Ammon's horn (tissue), 1 donor: Measurements from ENCODE around the gene F10.

Experiments
- DNase-seq: peaks from one replicate; pipeline ENCODE4 v3.0.0-alpha.2; 2016; ENCODE audit warnings: low spot score

The F10 gene

GRCh38 chr13:113138792-113139551, 16.4 kb downstream of the F10 start:
- DNase-seq, result no peak

- DNase-seq, result no peak
Measured at GRCh38 chr13:113139577-113139976, 17.0 kb downstream of the F10 start.

- no peak for DNase-seq
Measured at GRCh38 chr13:113140677-113141600, 18.3 kb downstream of the F10 start.

DNA sequence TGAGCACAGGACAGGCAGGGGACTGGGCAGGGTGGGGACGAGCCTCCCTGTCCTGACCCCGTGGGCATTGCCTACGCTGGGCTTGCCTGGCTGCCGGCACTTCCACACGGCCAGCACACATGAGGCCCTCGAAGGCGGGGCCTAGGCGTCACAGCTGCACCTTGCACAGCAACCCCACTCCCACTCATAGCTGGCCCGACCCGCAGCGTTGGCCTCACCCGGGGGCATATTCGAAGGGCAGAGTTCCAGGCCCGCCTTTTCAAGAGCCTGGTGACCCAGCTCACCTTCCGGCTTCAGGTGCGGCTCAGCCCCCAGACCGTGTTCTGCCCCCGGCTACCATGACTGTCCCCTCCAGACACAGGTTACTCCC, 19.0 kb downstream of the F10 start:
- no peak for DNase-seq

- no peak for DNase-seq
Measured at GRCh38 chr13:113142876-113143275, 20.3 kb downstream of the F10 start.

GRCh38 chr13:113143466-113144254, 21.1 kb downstream of the F10 start:
- no peak for DNase-seq

DNA sequence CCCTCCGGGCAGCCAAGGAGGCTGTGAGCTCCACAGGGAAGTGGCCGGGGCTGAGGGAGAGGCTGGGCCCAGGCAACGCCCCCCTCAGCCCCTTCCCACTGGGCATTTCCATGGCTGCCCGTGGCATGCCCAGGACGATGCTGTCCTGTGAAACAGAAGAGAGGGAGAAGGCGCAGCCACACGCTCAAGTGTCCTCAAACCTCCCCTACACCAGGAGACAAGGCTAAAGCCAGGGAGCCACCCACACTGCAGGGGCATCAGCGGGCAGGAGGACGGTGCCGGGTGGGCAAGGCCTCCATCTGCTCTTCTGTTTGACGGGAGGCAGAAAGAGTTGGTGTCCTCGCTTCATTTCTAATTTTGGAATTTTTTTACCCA, 21.6 kb downstream of the F10 start:
- no peak for DNase-seq

DNA sequence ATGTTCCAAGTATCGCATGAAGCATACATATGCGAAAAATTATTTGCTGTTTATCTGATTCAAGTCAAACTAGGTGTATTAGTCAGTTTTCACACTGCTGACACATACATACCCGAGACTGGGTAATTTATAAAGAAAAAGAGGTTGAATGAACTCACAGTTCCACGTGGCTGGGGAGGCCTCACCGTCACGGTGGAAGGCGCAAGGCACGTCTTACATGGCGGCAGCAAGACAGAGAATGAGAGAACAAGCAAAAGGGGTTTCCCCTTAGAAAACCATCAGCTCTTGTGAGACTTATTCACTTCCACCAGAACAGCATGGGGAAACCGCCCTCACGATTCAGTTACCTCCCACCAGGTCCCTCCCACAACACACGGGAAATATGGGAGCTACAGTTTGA, 22.9 kb downstream of the F10 start:
- DNase-seq, result no peak

GRCh38 chr13:113145911-113146598, 23.5 kb downstream of the F10 start:
- DNase-seq, result no peak

DNA sequence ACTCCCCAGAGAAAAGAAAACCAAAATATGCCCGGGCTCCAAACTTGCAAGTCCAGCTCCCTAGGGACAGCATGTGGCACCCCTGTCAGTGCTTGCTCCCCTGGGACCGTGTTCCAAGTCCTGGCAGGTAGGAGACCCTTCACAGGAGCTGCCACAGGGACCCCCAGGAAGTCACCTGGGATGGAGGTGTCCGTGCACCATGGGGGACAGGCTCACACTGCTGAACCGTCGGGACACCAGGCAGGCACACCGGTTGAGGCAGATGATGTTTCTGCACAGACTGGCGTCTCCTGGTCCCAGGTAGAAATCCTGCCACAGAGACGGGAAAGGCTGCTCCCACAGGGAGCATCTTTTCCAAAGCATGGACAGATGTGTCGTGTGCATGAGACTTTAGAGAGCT, 24.2 kb downstream of the F10 start:
- no peak for DNase-seq

DNA sequence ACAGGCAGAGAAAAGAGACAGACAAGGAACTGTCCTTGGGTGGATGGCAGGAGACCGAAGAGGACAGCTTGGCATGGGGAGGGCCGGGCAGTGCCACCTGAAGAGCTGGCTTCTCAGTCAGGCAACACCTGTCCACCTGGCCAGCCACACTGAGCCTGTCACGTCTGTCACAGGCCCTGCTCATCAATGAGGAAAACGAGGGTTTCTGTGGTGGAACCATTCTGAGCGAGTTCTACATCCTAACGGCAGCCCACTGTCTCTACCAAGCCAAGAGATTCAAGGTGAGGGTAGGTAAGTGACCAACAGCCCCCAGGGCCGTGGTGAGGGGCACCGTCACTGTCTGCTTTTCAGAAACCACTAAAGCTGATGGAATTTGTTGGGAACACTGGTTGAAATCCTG, 24.6 kb downstream of the F10 start:
- no peak for DNase-seq

DNA sequence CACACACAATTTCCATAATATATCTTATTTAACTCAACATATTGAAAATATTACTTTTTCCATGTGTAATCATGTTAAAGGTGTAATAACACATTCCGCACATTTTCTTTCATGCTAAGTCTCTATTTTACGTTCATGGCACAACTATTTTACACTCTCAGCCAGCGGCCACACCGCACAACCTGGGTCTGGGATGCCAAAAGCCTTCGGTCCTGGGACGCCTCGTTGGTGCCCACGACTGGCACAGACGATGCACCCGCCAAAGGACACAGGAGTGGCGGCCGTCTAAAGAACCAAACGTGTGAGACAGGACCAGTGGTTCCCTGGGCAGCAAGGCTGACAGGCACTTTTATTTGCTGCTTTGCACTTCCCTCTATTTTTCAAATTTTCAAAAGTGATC, 25.8 kb downstream of the F10 start:
- DNase-seq, result no peak

GRCh38 chr13:113148940-113149503, 26.4 kb downstream of the F10 start:
- no peak for DNase-seq

DNA sequence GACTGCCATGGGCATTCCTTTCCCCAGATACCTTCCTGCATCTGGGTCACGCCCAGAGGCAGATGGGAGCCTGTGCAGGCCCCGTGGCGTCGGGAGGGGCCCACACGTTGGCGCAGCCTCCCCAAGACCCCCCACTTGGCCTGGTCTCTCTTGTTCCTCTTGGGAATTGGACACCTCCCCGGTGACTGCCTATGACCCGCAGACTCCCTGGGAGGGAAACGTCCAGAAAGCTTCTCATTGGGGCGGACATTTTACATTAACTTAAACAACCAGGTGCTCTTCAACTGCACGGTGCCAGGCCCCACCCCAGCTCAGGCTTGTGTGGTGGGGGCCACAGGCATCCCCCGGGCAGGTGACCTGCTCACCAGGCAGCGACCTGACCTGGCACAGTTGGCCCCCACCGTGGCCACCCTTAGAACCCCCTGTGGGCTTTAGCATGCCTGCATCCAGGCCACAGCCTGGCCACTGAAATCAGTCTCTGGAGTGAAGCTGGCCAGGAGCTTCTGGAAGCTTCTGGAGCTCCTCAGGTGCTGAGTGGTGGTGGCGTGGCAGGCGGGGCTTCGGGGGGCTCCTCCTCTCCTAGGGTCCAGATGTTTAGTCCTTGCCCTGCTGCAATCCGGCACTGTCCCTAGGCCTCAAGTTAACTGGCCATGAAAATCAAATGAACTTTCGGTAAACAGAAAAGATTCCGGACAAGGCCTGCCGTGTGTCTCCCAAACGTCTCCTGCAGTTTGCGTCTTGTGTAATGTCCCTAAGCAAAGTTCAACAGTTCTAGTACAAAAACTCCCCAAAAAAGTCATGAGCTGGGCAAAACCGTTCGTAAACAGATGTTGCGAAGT, 27.3 kb downstream of the F10 start:
- DNase-seq, result no peak

DNA sequence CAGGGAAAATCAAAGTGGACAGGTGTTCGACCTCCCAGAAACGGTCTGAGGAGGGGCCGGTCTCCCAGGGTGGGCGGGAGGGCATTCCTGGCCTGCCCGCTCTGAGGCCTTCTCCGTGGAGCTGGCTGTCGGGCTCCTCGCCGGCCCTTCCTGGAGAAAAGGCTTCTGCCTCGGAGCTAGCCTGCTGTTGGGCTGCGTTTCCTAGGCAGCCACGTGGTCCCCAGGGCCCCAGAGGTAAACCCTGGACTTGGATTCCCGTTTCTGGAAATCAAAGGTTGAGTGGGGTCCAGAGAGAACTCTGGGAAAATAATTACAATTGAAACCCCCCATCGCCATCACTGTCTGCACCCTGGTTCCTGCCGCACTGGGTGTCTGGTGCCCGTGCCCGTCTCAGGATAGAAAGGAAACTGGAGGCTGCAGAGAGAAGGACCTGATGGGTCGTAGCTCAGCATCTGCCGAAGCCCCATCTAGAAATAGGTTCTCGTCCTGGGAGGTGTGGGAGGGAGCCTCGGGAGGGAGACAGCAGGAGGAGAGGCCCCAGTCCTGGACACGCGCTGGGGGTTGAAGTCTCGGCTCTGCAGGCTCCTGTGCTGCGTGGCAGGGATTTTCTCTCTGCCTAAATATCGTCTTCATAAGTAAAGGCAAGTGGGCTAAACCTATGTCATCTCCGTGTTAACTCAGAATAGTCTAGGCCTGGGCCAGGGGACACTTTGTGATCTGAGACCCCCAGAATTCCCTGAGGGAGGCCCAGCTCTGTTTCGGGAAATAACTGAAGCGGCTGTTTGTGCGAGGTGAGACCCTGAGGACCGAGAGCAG, 28.2 kb downstream of the F10 start:
- DNase-seq, result no peak

DNA sequence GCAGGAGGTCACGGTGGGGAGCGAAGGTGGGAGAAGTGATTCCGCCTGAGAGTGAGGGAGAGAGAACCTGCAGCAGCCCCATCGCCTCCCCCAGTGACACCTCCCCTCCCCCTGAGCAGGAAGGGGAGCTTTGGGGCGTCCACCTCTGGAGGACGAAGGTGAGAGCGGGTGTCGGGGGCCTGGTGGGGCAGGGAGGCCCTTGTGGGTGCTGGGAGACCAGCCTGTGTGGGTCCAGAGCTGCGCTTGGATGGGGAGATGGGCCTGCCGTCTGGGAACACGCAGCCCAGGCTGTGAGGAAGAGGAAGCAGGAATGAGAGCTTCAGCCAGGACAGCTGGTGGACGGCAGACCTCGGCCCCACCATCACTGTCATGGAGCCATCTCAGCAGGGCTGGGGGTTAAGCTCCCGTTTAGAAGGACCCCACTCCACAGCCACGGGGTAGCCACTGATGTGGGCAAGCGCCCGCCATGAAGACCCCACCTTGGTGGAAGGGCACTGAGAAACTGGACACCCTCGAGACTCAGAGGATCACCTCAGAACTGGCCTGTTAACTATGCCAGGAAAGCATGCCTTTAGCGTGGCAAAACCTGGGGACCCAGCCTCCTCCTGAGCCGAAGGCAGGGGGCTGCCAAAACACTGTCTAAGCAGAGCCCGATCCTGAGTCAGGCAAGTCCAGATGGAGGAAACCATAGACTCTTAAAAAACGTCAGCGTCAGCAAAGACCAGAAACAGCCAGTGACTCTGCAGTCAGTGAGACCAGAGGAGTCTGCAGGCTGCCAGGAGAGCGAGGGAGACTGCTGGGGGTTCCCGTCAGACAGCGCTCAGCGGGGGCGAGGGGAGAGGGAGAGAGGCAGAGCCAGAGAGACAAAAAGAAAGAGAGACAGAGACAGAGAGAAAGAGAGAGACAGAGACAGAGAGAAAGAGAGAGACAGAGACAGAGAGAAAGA, 29.4 kb downstream of the F10 start:
- DNase-seq, result peak; percentile 35

- no peak for DNase-seq
Measured at GRCh38 chr13:113152691-113152983, 30.0 kb downstream of the F10 start.

GRCh38 chr13:113152984-113153809, 30.6 kb downstream of the F10 start:
- peak; percentile 60 for DNase-seq
